Nephron progenitor cell (in vitro differentiated cells): ENCODE measurements around the gene ADD2.

Experiments used
- DNase-seq: peaks from one replicate; pipeline ENCODE4 v3.0.0; 2021
- H3K27ac Mint-ChIP-seq: 2 replicates; pipeline ENCODE4 v1.8.0; 2021; ENCODE audit warnings: mild to moderate bottlenecking, moderate library complexity, mixed read lengths
- H3K27me3 Mint-ChIP-seq: 2 replicates; pipeline ENCODE4 v1.8.0; 2021; ENCODE audit warnings: mild to moderate bottlenecking, low read depth, mixed read lengths; ENCODE audit not compliant: poor library complexity
- H3K36me3 Mint-ChIP-seq: 2 replicates; pipeline ENCODE4 v1.8.0; 2021; ENCODE audit warnings: low read depth, mixed read lengths
- H3K4me1 Mint-ChIP-seq: 2 replicates; pipeline ENCODE4 v1.8.0; 2021; ENCODE audit warnings: mixed read lengths
- H3K4me3 Mint-ChIP-seq: 2 replicates; pipeline ENCODE4 v1.8.0; 2021; ENCODE audit warnings: mild to moderate bottlenecking, moderate library complexity, mixed read lengths
- H3K9me3 Mint-ChIP-seq: 2 replicates; pipeline ENCODE4 v1.8.0; 2021; ENCODE audit warnings: mild to moderate bottlenecking, moderate library complexity, mixed read lengths
- CTCF ChIP-seq: fragments of 200-600 bp; sonication (generic); IDR thresholded peaks from 2 replicates; pipeline ENCODE4 v1.5.0; 2021; ENCODE audit warnings: antibody characterized with exemption

Gene ADD2

GRCh38 chr2:70738159-70738558 lies 29.8 kb downstream of the ADD2 start:
- H3K27ac Mint-ChIP-seq: no peak overlapping the region

GRCh38 chr2:70735071-70735470 lies 32.9 kb downstream of the ADD2 start:
- Mint-ChIP-seq H3K27me3 (peaks cover 11% of the 10 kb centered on the region), H3K4me3 (no peak overlapping the region), H3K4me1 (peaks cover 33% of the 10 kb centered on the region), H3K9me3 (no peaks in the 10 kb centered on the region), H3K27ac (no peak overlapping the region), H3K36me3 (peaks cover 4% of the 10 kb centered on the region)
- no peak for TF ChIP-seq CTCF
- DNase-seq: no peak

More at GRCh38 chr2:70738159-70738558, 29.8 kb downstream of the ADD2 start:
- Mint-ChIP-seq H3K9me3 (no peaks in the 10 kb centered on the region), H3K4me3 (no peak overlapping the region), H3K4me1 (peaks cover 27% of the 10 kb centered on the region), H3K36me3 (peaks cover 4% of the 10 kb centered on the region), H3K27me3 (peaks cover 14% of the 10 kb centered on the region)
- no peak for DNase-seq
- no peak for TF ChIP-seq CTCF

GRCh38 chr2:70733646-70734180 lies 34.3 kb downstream of the ADD2 start:
- Mint-ChIP-seq H3K27ac (no peak overlapping the region), H3K4me3 (no peak overlapping the region), H3K36me3 (peaks cover 4% of the 10 kb centered on the region), H3K27me3 (peaks cover 11% of the 10 kb centered on the region), H3K4me1 (peaks cover 43% of the 10 kb centered on the region), H3K9me3 (no peaks in the 10 kb centered on the region)
- TF ChIP-seq CTCF: no peak
- DNase-seq: no peak

GRCh38 chr2:70732766-70733645 lies 35.0 kb downstream of the ADD2 start:
- H3K4me3 Mint-ChIP-seq: no peak overlapping the region
- TF ChIP-seq CTCF: no peak
- H3K36me3 Mint-ChIP-seq: peaks cover 4% of the 10 kb centered on the region
- peaks cover 46% of the 10 kb centered on the region for H3K4me1 Mint-ChIP-seq
- DNase-seq: no peak
- H3K27me3 Mint-ChIP-seq: peaks cover 11% of the 10 kb centered on the region
- no peak overlapping the region for H3K27ac Mint-ChIP-seq
- no peaks in the 10 kb centered on the region for H3K9me3 Mint-ChIP-seq

GRCh38 chr2:70730730-70731129 lies 37.3 kb downstream of the ADD2 start:
- H3K36me3 Mint-ChIP-seq: no peaks in the 10 kb centered on the region

More at GRCh38 chr2:70730730-70731129, 37.3 kb downstream of the ADD2 start:
- TF ChIP-seq CTCF: no peak
- H3K27ac Mint-ChIP-seq: no peak overlapping the region
- H3K4me3 Mint-ChIP-seq: no peak overlapping the region
- H3K27me3 Mint-ChIP-seq: peaks cover 8% of the 10 kb centered on the region
- no peaks in the 10 kb centered on the region for H3K9me3 Mint-ChIP-seq
- peaks cover 58% of the 10 kb centered on the region for H3K4me1 Mint-ChIP-seq
- DNase-seq: no peak
